Measurements from ENCODE around the gene LRCH4.
"Not testable (repeated sequence)": the region's sequence is repeated elsewhere in the genome, so short reads cannot be mapped to it uniquely, and the experiment has no call there.

DNA sequence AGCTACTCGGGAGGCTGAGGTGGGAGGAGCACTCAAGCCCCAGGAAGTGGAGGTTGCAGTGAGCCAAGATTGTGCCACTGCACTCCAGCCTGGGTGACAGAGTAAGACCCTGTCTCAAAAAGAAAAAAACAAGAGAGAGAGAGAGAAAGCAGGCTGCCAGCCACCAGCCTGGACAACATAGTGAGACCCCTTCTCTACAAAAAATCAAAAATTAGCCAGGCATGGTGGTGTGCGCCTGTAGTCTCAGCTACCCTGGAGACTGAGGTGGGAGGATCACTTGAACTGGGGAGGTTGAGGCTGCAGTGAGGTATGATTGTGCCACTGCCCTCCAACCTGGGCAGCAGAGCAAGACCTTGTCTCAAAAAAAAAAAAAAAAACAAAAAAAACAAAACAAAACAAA lies 49.2 kb downstream of the LRCH4 start:
- not testable (repeated sequence) for TF ChIP-seq CTCF (optimal IDR thresholded peaks at IDR 0.05 in 1 of 3, IDR thresholded peaks at IDR 0.05 in 1 of 3, conservative IDR thresholded peaks at IDR 0.05 in 1 of 3; ENCODE audit: extremely low read depth in 1 of 3, insufficient read depth in 2 of 3, low read length in 3 of 3); EZH2 (IDR thresholded peaks at IDR 0.05; ENCODE audit: low read length)

All from keratinocyte (primary cell).